ENCODE measurements around the gene FOXO3. TPM values are rescaled to one million over a fixed set of nuclear protein-coding genes. Genes with fewer than 3 reads are reported as not detected.
A peak's percentile ranks its signal among the peaks of the same experiment; 100 is the strongest.
"Not testable (repeated sequence)": the region's sequence is repeated elsewhere in the genome, so short reads cannot be mapped to it uniquely, and the experiment has no call there.

FOXO3 gene
- total and polyA plus RNA-seq, 7 donors = 13.8 to 84.7 (median 66.4) TPM

GRCh38 chr6:108557494-108558371, 3.0 kb upstream of the FOXO3 start:
- Histone ChIP-seq H3K9me3 (no peaks in the 10 kb centered on the region), H3K36me3 (no peaks in the 10 kb centered on the region), H3K27ac (peak overlapping the region; percentile 96 to 100 (median 99)), H3K4me1 (peaks cover 2 to 30% (median 27%) of the 10 kb centered on the region in 4 donors), H3K4me3 (peak overlapping the region; percentile 74 to 93 (median 82)), H3K27me3 (no peaks in the 10 kb centered on the region)
- DNase-seq = peak; percentile 79
- peak in 1 of 4 donors; percentile 9 for TF ChIP-seq POLR2AphosphoS5 (IDR thresholded peaks at IDR 0.05)
- no peak for TF ChIP-seq EP300 (IDR thresholded peaks at IDR 0.05)
- 1% methylated on average over 105 of the region's 105 CpGs for WGBS, 2 donors
- intact Hi-C loops (cut with DNase I) = loop anchor here (2.0 to 10.0 kb wide), 8 partner anchors 35 to 1065 kb away; partner anchors contain the start of genes CD164 and SOBP

GRCh38 chr6:108558372-108559096, 2.2 kb upstream of the FOXO3 start:
- Histone ChIP-seq H3K4me3 (peak overlapping the region; percentile 74 to 93 (median 82)), H3K9me3 (no peaks in the 10 kb centered on the region), H3K27me3 (no peaks in the 10 kb centered on the region), H3K27ac (peak overlapping the region; percentile 96 to 100 (median 99)), H3K4me1 (peaks cover 2 to 35% (median 30%) of the 10 kb centered on the region in 4 donors), H3K36me3 (no peaks in the 10 kb centered on the region)
- TF ChIP-seq POLR2A (IDR thresholded peaks at IDR 0.05) (peak; percentile 31 to 57), CTCF (IDR thresholded peaks at IDR 0.05) (no peak), EP300 (IDR thresholded peaks at IDR 0.05) (peak in 3 of 4 donors; percentile 52 to 85 (median 77)), POLR2AphosphoS5 (IDR thresholded peaks at IDR 0.05) (peak; percentile 67 to 94 (median 76))
- 0% methylated on average over 58 of the region's 58 CpGs for WGBS, 2 donors
- peak; percentile 99 for DNase-seq
- intact Hi-C loops (cut with DNase I) = loop anchor here (1.0 to 10.0 kb wide), 8 partner anchors 34 to 1066 kb away; partner anchors contain the start of genes CD164 and SOBP

GRCh38 chr6:108559097-108559883, 1.4 kb upstream of the FOXO3 start:
- H3K4me1 ChIP-seq = peaks cover 2 to 40% (median 36%) of the 10 kb centered on the region in 4 donors
- no peaks in the 10 kb centered on the region for H3K36me3 ChIP-seq
- TF ChIP-seq EP300 (IDR thresholded peaks at IDR 0.05) (peak in 1 of 4 donors; percentile 1), CTCF (IDR thresholded peaks at IDR 0.05) (no peak), POLR2AphosphoS5 (IDR thresholded peaks at IDR 0.05) (peak; percentile 95 to 97 (median 96)), POLR2A (IDR thresholded peaks at IDR 0.05) (peak; percentile 34)
- H3K4me3 ChIP-seq = peak overlapping the region; percentile 74 to 93 (median 82)
- DNase-seq = peak; percentile 98
- 0% methylated on average over 84 of the region's 84 CpGs for WGBS, 2 donors
- H3K27me3 ChIP-seq = no peaks in the 10 kb centered on the region
- H3K9me3 ChIP-seq = no peaks in the 10 kb centered on the region
- H3K27ac ChIP-seq = peak overlapping the region; percentile 96 to 100 (median 99)
- intact Hi-C loops (cut with DNase I) = loop anchor here (1.0 to 10.0 kb wide), 8 partner anchors 33 to 1067 kb away; partner anchors contain the start of genes CD164 and SOBP

- TF ChIP-seq CTCF (IDR thresholded peaks at IDR 0.05) (no peak), EP300 (IDR thresholded peaks at IDR 0.05) (no peak), POLR2A (IDR thresholded peaks at IDR 0.05) (peak in 1 of 2 donors; percentile 42), POLR2AphosphoS5 (IDR thresholded peaks at IDR 0.05) (no peak)
- 0% methylated on average over 64 of the region's 64 CpGs for WGBS, 2 donors
- Histone ChIP-seq H3K9me3 (no peaks in the 10 kb centered on the region), H3K36me3 (no peaks in the 10 kb centered on the region), H3K4me3 (peak overlapping the region; percentile 74 to 93 (median 82)), H3K27me3 (no peaks in the 10 kb centered on the region), H3K27ac (peak overlapping the region; percentile 96 to 100 (median 99)), H3K4me1 (peaks cover 2 to 47% (median 40%) of the 10 kb centered on the region in 4 donors)
- intact Hi-C loops (cut with DNase I) = loop anchor here (1.0 to 10.0 kb wide), 10 partner anchors 32 to 1068 kb away; partner anchors contain the start of genes CD164, SESN1 and SOBP
- peak; percentile 93 for DNase-seq
Measured at GRCh38 chr6:108559884-108560462, 744 bp upstream of the FOXO3 start.

- WGBS, 2 donors = 3 to 11% methylated on average over 28 of the region's 40 CpGs
- H3K9me3 ChIP-seq, H3K27me3 ChIP-seq, H3K36me3 ChIP-seq, DNase-seq: not testable (repeated sequence)
- Histone ChIP-seq H3K27ac (peak overlapping the region; percentile 96 to 100 (median 99)), H3K4me3 (peak overlapping the region; percentile 74 to 93 (median 82)), H3K4me1 (peaks cover 2 to 48% (median 39%) of the 10 kb centered on the region in 4 donors)
- intact Hi-C loops (cut with DNase I) = loop anchor here (5.0 kb wide), 1 partner anchor 91 kb away; no protein-coding TSS in a partner anchor
Measured at GRCh38 chr6:108561309-108561647, 561 bp downstream of the FOXO3 start.
